ENCODE data around the gene TMEM87B.

DNA sequence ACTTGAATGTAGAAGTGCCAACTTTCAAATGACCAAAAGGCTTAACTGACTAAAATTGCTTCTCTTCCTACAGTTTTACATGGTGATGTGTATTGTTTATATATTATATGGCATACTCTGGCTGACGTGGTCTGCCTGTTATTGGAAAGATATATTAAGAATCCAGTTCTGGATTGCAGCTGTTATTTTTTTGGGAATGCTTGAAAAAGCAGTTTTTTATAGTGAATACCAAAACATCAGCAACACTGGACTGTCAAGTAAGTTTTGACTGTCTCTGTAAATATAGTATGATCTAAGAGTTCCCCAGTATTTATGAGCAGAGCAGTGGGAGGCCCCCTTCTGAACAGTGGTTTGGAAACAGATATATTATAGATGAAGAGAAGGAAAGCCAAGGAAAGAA is 26.2 kb downstream of the TMEM87B start:
- TF ChIP-seq, protein P1, sequence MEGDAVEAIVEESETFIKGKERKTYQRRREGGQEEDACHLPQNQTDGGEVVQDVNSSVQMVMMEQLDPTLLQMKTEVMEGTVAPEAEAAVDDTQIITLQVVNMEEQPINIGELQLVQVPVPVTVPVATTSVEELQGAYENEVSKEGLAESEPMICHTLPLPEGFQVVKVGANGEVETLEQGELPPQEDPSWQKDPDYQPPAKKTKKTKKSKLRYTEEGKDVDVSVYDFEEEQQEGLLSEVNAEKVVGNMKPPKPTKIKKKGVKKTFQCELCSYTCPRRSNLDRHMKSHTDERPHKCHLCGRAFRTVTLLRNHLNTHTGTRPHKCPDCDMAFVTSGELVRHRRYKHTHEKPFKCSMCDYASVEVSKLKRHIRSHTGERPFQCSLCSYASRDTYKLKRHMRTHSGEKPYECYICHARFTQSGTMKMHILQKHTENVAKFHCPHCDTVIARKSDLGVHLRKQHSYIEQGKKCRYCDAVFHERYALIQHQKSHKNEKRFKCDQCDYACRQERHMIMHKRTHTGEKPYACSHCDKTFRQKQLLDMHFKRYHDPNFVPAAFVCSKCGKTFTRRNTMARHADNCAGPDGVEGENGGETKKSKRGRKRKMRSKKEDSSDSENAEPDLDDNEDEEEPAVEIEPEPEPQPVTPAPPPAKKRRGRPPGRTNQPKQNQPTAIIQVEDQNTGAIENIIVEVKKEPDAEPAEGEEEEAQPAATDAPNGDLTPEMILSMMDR (conservative IDR thresholded peaks at IDR 0.05; ENCODE audit: low read depth, low read length), result no peak
- TF ChIP-seq EZH2 (IDR thresholded peaks at IDR 0.05; ENCODE audit: borderline replicate concordance, low read depth, low read length, poor library complexity, severe bottlenecking), result no peak

Data from A673 (cell line).